ENCODE data around the gene ZNF438.

GRCh38 chr10:30863516-30864210 is 168.0 kb downstream of the ZNF438 start:
- no peak for TF ChIP-seq CTCF (conservative IDR thresholded peaks at IDR 0.05 in 1 of 2, IDR thresholded peaks at IDR 0.05 in 1 of 2; ENCODE audit: low read depth in 1 of 2, low read length in 2 of 2)
- TF ChIP-seq EZH2 (IDR thresholded peaks at IDR 0.05; ENCODE audit: low read length, missing control alignments): no peak
